Stimulated activated naive CD4-positive, alpha-beta T cell (primary cell): ENCODE results near the gene ATG3.
A peak's percentile ranks its signal among the peaks of the same experiment; 100 is the strongest.
"Not testable (repeated sequence)": the region's sequence is repeated elsewhere in the genome, so short reads cannot be mapped to it uniquely, and the experiment has no call there.

ENCODE experiments used
- DNase-seq, 6 experiments: peaks; one replicate each; lab custom pipeline; 2025; lab: John Stamatoyannopoulos, UW

Gene ATG3

GRCh38 chr3:112560721-112561483 is 860 bp downstream of the ATG3 start:
- peak in 5 of 6 experiments; percentile 51 to 80 (median 56) for DNase-seq

DNA sequence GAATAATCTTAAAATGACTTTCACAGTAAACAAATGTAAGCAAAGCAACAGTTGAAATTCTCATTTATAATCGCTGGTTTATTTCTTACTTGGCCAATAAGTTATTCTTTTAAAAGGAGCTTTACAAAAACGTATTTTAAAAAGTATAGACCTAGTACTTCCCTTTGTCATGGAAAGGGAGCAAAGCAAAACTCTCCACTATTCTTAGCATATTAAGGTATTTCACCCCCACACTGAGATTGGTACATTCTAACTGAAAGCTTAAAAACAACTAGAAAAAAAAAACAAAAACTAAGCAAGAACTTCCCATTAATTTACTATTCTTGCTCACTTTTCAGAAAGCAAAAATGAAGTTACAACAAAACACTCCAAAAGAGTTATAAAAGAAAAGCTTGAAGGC is 1.5 kb downstream of the ATG3 start:
- no peak for DNase-seq

DNA sequence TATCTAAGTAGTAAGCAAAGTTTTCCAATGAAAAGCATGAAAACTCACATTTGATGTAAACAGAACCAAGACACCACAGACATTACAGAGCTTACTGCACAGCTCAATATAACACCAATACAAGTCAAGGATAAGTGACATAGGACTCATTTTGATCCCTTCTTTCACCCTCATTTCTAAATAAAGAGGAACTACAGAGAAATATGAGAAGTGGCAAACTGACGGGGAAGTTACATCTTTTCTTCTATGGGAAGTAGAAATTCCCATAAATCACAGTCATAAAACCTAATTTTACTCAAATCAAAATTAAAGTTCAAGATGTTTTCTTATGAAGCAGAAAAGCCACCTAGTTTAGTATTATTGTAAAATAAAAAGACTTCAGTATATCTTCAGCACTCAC is 3.8 kb downstream of the ATG3 start:
- no peak for DNase-seq

GRCh38 chr3:112555535-112556170 is 6.1 kb downstream of the ATG3 start:
- DNase-seq, result no peak

DNA sequence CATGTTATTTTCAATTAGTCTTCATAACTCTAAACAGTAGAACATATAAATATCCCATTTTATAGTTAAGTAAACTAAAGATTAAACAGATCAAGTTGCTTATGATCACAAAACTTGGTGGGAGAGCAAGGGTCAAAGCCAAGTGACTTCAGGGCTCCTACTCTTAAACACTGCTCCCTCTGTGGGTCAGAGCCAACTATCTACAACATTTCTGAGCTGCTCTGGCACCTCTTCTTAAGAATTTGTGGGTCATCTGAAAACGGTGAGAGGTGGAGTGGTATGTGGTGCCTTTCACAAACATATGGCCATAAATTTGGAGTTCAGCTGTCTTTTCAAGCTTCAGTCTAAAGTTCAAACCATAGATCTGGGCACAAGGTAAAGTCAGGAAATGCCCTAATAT is 10.9 kb downstream of the ATG3 start:
- DNase-seq, result no peak

DNA sequence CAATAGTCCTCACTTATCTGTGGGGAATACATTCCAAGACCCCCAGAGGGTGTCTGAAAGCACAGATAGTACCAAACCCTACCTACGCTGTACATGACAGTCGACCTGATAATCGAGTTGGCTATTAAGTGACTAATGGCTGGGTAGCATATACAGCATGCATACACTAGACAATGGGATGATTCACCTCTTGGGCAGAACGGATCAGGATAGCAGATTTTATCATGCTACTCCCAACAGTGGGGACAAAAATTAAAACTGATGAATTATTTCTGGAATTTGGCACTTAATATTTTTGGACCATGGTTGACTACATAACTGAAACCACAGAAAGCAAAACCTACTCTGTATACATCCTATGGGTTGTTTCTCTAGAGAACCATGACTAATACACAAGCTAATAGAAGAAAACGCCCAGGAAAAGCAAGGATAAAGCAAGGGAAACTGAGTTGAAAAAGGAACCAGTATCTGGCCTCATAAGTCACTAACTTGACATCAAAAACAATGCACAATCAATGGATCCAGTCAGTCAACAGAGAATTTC is 15.5 kb downstream of the ATG3 start:
- DNase-seq, result no peak

- DNase-seq, result no peak
Observed at GRCh38 chr3:112539825-112540650, 21.7 kb downstream of the ATG3 start.

DNA sequence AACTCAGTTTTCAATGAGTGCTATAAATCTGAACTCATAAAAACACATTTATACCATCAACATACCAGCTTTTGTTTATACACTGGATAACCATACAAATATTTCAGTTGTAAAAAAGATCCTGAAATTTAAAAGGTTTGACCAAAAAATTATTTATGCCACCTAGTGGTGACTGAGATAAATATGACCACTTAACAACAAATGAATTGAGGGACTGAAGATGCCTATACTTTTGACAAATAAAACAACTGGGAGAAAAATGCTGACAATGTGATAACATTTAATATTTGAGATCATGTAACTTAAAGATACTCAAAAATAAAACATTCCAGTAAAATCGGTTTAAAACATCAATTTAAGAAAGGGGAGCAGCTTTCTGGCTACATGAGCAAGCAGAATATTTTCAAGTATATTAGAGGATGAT is 30.4 kb downstream of the ATG3 start:
- peak in 3 of 6 experiments; percentile 2 to 25 (median 12) for DNase-seq

GRCh38 chr3:112530573-112530972 is 31.2 kb downstream of the ATG3 start:
- DNase-seq, result no peak

DNA sequence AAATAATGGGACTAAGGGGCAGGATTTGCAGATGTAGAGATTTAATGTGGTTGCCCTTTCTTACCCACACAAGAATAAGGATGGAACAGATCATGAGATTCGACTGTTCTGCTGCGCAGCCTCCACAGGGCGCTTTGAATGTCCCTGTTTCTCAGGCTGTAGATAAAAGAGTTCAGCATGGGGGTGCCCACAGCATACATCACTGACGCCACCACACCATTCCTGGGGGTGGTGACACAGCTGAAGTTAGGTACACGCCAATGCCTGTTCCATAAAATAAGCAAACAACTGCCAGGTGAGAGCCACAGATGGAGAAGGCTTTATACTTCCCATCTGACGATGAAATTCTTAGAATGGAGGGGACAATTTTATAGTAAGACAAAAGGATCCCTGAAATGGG is 37.6 kb downstream of the ATG3 start:
- DNase-seq, result not testable (repeated sequence)

DNA sequence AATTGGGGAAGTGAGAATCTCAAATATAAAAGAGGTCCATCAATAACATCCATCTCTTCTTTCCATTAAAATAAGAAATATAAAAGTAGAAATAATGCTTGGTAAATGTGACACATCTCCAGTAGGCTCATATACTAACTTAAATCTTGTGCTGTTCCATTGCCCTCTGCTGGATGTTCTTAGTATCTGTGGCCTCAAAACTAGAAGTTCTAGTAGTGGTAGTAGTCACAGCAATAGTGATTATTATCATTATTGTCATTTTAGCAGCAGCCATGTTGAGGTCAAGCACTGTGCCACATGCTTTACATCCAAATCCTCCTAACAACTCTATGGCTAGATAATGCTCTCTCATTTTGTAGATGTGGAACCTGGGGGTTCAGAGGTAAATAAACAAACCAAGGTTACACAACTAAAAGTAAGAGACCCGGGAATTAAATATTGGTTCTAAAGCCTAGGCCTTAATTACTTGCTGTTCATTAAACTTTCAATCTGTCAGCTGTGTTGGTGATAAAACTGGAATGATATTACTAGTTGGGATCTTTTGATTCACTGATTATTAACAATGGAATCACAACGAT is 42.2 kb downstream of the ATG3 start:
- peak in 5 of 6 experiments; percentile 9 to 69 (median 44) for DNase-seq

- DNase-seq, result not testable (repeated sequence)
Observed at GRCh38 chr3:112518970-112519369, 42.8 kb downstream of the ATG3 start.

GRCh38 chr3:112514527-112515128 is 47.1 kb downstream of the ATG3 start:
- no peak for DNase-seq

- no peak for DNase-seq
Observed at GRCh38 chr3:112512320-112512719, 49.4 kb downstream of the ATG3 start.

DNA sequence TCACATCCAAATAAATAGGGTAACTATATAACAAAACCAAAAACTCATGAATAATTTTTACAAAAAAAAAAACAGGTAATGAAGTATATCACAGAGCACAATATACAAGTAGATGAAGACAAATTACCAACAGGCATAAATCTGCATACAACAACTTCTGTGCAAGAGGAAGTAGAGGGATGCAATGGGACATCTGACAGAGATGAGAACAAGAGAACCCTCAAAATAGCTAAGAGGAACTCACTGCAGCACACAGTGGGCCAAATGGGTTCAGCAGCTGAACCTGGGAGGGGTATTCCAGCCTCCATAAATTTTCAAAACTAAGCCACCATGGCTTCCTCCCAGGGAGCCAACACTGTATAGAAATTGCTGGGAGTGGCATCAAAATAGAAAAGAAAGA is 52.9 kb downstream of the ATG3 start:
- DNase-seq, result no peak

GRCh38 chr3:112508261-112508660 is 53.5 kb downstream of the ATG3 start:
- DNase-seq, result no peak

DNA sequence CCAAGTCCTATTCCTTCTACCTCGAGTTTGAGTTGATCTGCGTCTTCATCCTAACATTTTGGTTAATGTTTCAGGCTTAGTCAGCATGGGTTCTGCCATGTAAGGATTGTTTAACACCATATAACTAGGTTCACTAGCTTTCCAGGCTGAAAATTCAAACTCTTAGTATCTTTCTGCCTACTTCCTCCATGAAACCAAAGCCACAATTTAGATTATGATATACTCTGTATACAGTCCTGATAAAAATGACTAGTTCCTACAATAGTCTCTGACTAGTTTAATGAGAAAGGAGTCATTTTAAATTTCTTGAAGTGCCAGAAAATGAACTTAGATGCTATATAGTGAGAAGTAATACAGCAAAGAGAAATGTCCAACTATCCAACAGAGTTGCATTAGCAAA is 55.9 kb downstream of the ATG3 start:
- no peak for DNase-seq

DNA sequence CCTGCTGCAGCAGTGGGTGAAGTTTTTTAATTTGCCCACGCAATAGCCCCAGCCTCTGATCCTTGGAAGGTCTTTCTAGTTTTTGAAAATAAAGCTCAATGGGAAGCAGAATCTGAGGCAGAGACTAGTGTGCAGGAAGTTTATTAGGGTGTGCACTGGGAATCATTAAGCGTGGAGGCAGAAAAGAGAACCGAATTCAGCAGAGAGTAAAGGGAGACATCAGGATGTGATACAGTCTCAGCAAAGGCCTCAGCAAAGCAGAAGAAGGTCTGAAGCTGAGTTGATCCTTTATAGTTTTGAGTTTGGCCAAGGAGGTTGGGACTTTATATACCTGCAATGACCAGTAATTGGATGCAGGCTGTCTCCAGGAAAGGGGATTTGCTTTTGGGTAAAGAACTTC is 57.6 kb downstream of the ATG3 start:
- DNase-seq, result no peak

DNA sequence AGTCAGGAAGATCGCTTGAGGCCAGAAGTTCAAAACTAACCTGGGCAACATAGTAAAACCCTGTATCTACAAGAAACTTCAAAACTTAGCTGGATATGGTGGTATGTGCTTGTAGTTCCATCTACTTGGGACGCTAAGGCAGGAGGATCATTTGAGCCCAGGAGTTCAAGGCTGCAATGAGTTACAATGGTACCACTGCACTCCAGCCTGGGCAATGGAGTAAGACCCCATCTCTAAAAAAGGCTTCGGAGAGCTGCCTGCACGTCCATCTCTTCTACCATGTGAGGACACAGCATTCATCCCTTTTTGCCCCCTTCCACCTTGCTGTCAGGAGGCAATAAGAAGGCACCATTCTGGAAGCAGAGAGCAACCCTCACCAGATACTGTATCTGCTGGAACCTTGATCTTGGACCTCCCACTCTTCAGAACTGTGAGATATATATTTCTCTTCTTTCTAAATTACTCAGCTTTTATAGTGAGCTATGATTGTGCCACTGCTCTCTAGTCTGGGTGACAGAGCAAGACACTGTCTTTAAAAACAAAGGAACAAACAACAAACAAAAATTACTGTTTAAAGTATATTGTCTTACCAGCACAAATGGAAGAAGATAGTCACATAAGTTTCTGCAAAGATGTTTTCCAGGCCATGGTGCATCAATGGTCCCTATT is 58.3 kb downstream of the ATG3 start:
- DNase-seq, result no peak

- no peak for DNase-seq
Observed at GRCh38 chr3:112500621-112501020, 61.1 kb downstream of the ATG3 start.
